ENCODE measurements around the gene STK31.

DNA sequence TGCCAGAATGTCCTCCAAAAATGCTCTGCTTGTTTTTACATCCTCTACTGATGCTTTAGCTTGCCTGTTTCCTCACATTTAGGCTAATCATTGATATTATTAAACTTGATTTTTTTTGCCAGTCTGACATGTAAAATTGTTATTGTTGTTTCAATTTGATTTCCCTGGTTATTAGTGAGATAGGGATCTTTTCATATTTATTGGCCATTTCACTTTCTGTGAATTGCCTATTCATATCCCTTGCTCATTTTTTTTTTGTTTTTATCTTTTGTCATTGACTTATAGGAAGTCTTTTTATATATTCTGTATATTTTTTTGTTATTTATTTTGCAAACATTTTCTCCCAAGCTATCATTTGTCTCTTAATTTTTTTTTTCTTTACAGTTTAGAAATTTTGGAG, 16.8 kb upstream of the STK31 start:
- TF ChIP-seq CTCF (conservative IDR thresholded peaks at IDR 0.05 in 1 of 2, IDR thresholded peaks at IDR 0.05 in 1 of 2; ENCODE audit: low read depth in 1 of 2, low read length in 2 of 2), result no peak
- TF ChIP-seq EZH2 (IDR thresholded peaks at IDR 0.05; ENCODE audit: low read length, missing control alignments), result no peak
